Mononuclear cell (primary cell): ENCODE data around the gene ARHGAP25. TPM values are rescaled to one million over a fixed set of nuclear protein-coding genes. Genes with fewer than 3 reads are reported as not detected.

ENCODE experiments used
- H3K27me3 ChIP-seq: 2 replicates; pipeline ENCODE4 v1.6.0; 2011; ENCODE audit warnings: low read length, control low read depth; ENCODE audit not compliant: insufficient read depth
- H3K4me1 ChIP-seq: 2 replicates; pipeline ENCODE4 v1.5.1; 2011; ENCODE audit warnings: mild to moderate bottlenecking, low read length, control low read depth; ENCODE audit not compliant: insufficient read depth
- H3K4me3 ChIP-seq: 2 replicates; pipeline ENCODE4 v1.5.1; 2011; ENCODE audit warnings: mild to moderate bottlenecking, low read length, moderate library complexity
- H3K9me3 ChIP-seq: 2 replicates; pipeline ENCODE4 v1.5.1; 2011; ENCODE audit warnings: low read depth, mild to moderate bottlenecking, control low read depth, low read length
- total RNA-seq: library from RNA; depleted of rRNA; stranded (reverse); fragments of >200 nt; gene quantifications from one replicate; pipeline ENCODE4 v1.2.3, GENCODE V29; 2012

Gene ARHGAP25
- total RNA-seq, 1 donor = 28.2 TPM

DNA sequence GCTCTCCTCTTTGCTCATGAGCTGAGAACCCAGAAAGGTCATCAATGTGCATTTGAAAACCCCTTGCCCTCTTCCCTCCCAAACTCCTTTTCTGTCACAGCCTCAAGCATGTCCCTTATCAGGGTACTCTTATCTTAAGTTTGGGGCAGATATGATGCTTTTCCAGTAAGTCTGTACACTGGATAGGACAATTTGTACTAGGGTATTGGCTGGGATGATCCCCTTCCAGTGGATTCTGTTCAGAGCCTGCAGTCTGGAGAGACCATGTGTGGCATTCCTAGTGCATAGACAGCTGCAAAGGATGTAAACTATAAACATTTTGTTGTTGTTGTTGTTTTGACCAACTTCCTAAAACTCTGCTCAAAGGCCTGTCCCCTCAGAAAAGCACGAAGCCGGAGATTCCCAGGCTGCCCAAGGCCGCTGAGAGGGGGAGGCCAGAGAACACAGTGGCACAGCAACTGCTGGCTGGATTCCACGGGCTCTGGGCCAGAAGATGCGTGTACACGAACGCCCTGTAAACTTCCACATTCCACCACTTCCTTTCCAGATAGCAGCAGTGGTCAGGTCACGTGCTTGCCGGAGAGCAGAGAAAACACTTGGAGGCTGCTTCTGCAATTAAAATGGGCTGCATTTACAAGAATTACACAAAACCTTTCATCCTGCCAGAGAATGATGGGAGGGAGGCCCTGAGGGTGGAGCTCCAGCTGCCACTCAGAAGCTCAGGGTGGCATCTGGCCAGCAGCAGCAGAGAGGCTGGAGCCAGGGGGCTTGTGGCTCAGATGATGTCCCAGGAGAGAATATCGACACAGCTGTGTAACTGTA lies 94.5 kb downstream of the ARHGAP25 start:
- Histone ChIP-seq H3K27me3 (no peaks in the 10 kb centered on the region), H3K9me3 (no peaks in the 10 kb centered on the region), H3K4me3 (no peak overlapping the region), H3K4me1 (peaks cover 62% of the 10 kb centered on the region)

DNA sequence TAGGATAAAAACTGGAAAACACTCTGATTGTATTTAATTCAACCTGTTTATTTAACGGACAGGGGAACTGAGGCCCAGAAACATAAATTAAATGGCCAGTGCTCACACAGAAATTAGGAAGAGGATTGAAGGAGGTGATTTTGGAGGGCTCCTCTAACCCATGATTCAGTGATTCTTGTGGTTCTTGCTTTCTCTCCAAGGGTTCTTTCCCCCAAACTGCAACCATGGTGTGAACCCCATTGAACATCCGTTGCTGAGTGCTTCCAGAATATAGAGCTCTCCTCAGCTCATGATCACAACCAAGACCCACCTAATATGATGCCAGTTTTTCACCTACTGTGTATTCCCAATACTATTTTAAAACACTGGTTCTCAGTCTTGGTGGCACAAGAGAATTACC lies 95.1 kb downstream of the ARHGAP25 start:
- Histone ChIP-seq H3K4me3 (no peak overlapping the region), H3K4me1 (peaks cover 68% of the 10 kb centered on the region), H3K9me3 (no peaks in the 10 kb centered on the region)

DNA sequence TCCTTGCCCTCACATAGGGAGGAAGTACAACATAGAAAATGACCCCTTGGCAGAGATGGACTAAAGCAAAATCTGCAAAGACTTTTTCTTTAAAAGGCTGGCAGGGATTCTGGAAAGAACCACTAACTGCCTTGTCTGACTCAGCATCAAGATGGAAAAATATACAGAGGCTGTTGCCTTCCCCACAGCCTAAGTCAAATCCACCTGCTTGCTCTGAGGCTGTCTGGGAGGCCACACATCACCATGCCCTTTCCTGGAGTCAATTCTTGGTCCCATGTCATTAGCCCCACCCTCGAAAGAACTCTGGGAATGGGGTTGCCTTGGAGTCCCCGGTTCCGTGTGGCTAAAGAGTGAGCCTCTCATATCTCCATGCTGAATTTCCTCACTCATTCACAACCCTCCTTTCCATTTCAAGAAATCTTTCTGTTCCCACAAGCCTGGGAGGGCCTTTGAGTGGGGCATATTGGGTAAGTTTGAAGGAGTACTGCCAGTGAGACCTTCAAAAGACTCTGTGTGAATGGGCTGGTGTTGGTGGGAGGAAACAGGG lies 97.1 kb downstream of the ARHGAP25 start:
- peaks cover 88% of the 10 kb centered on the region for H3K4me1 ChIP-seq
- H3K27me3 ChIP-seq = no peaks in the 10 kb centered on the region
- H3K9me3 ChIP-seq = no peaks in the 10 kb centered on the region
- no peak overlapping the region for H3K4me3 ChIP-seq

More for the DNA sequence above, 95.1 kb downstream of the ARHGAP25 start:
- no peaks in the 10 kb centered on the region for H3K27me3 ChIP-seq

DNA sequence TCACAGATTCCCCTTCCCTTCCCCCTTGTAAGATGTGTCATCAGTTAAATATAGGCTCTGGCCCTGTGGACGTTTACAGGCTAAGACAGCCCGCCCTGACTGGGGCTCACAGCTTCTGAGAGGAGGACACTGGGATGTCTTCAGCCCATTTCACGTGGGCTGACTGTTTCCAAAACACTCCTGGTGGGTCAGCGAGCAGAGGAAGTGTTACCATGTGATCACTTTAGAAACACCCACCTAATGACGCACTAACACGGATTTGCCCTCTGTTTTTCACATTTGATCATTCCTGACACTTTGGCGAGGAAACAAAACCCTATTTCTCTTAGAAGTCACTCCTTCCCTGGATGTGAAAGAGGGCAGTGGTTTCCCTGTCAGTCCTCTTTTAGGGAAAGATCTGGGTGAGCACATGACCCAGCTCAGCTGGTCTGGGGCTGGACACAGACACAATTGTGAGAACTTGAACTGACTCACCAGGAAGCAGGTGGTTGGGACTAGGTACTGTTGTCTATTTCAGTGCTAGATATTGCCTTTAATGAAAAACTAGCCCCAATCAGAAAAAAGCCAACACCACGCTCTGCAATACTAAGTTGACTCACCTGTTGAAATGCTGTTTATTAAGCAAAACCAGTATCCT lies 97.7 kb downstream of the ARHGAP25 start:
- peaks cover 94% of the 10 kb centered on the region for H3K4me1 ChIP-seq
- no peaks in the 10 kb centered on the region for H3K27me3 ChIP-seq
- no peak overlapping the region for H3K4me3 ChIP-seq
- H3K9me3 ChIP-seq = no peaks in the 10 kb centered on the region

DNA sequence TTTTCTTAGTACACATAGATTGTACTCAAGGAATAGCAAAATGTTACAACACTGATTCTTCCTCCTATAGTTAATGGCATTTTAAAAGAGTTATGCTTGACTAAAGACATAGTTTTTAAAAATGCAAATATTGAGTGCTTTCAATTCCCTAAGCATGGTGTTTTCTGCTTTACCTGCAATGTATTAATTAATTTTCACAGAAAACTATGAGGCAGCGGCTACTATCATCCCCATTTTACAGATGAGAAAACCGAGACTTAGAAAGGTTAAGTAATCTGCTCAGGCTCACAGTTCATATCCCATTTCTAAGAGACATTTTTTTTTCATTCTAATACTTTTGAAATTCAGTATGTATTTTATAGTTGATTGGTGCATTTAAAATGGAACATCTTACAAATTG lies 98.6 kb downstream of the ARHGAP25 start:
- no peaks in the 10 kb centered on the region for H3K9me3 ChIP-seq
- peaks cover 92% of the 10 kb centered on the region for H3K4me1 ChIP-seq
- H3K27me3 ChIP-seq = no peaks in the 10 kb centered on the region
- H3K4me3 ChIP-seq = no peak overlapping the region

DNA sequence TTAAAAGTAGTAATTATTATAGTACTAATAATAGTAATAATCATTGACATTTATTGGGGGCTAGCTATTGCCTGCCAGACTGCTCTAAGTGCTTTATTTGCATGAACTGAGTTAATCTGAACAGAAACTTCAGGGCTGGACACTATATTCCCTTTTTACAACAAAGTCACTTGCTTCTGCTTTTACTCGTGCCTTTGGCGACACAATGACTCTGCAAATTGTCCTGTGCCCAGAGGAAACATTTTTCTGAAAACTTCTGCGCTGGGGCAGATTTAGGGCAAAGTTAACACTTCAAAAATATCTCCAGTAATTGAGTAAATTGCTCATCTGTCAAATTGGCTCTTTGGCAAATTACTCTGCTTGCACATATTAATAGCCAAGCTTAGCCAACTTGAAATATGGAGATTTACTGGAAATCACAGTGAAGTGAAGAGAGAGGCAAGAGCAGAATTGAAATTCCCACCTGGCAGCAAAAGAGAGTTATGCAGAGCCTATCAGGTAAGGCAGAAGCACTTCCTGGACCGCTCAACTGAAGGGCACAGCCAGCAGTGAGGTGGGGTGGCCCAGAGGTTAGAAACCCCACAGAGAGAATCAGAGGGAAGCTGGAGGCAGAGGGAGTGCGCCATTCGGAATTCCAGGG lies 100.2 kb downstream of the ARHGAP25 start:
- H3K4me3 ChIP-seq = no peak overlapping the region
- H3K9me3 ChIP-seq = no peaks in the 10 kb centered on the region
- H3K4me1 ChIP-seq = peaks cover 75% of the 10 kb centered on the region
- H3K27me3 ChIP-seq = no peaks in the 10 kb centered on the region

DNA sequence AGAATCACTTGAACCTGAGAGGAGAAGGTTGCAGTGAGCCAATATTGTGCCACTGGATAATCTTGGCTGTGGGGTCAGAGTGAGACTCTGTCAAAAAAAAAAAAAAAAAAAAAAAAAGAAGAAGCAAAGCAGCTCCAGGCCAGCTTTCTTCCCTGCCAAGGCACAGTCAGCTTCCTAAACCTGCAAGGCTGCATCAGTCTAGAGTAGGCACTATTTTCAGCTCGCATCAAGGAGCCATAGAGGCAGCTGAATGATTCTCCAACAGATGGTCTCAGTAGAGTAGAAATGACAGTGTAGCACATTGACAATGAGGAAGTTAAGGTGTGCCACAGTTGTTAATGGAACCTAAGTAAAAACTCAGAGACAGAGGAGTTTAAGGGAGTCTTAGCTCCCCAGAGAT lies 101.0 kb downstream of the ARHGAP25 start:
- H3K4me1 ChIP-seq = peaks cover 68% of the 10 kb centered on the region
- no peak overlapping the region for H3K4me3 ChIP-seq
- H3K27me3 ChIP-seq = no peaks in the 10 kb centered on the region
- H3K9me3 ChIP-seq = no peaks in the 10 kb centered on the region

DNA sequence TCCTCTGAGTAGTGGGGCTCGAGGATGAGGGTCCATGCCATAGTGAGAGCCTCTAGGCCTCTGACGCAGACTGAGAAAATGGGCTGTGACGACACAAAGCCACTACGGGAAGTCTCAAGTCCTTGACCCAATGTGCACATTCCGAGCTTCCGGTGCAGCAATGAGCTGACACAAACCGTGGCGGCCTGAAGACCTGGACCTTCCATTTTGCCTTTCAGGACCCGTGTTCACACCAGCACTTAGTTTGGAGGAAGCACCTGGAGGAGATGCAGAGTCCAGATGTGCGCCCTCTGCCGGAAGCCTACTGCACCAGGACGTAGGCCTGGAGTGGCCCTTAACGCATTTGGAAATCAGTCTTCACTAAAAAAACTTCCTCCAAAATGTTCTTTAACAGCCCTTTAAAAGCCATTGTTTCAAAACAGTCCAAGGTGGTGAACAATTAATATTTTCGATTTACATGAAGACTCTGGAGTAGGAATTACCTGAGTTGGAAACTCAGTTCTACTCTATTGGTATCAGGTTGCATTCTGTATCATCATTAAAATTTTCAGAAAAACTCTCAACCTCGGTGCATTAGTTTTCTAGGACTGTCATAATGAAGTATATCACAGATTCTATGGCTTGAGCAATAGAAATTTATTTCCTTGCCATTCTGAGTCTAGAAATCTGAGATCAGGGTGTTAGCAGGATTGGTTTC lies 102.7 kb downstream of the ARHGAP25 start:
- peaks cover 51% of the 10 kb centered on the region for H3K4me1 ChIP-seq
- H3K9me3 ChIP-seq = no peaks in the 10 kb centered on the region
- no peak overlapping the region for H3K4me3 ChIP-seq
- no peaks in the 10 kb centered on the region for H3K27me3 ChIP-seq

DNA sequence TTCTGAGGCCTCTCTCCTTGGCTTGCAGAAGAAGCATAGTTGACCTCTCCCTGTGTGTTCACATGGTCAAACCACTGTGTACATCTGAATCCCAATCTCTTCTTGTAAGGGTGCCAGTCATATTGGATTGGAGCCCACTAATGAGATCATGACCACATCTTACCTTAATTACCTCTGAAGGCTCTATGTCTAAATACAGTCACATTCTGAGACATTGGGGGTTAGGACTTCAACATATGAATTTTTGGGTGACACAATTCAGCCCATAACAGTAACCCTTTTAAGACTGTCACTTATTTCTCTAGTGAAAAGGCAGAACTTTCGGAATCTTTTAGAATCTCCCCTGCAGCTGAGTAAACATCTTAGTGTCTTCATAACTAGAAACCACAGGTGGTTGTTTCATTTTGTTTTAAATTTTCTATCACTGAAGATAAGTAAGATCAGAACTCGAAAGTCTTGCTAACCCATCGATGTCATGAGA lies 103.3 kb downstream of the ARHGAP25 start:
- H3K9me3 ChIP-seq = no peaks in the 10 kb centered on the region
- peaks cover 45% of the 10 kb centered on the region for H3K4me1 ChIP-seq
- H3K27me3 ChIP-seq = no peaks in the 10 kb centered on the region
- H3K4me3 ChIP-seq = no peak overlapping the region

DNA sequence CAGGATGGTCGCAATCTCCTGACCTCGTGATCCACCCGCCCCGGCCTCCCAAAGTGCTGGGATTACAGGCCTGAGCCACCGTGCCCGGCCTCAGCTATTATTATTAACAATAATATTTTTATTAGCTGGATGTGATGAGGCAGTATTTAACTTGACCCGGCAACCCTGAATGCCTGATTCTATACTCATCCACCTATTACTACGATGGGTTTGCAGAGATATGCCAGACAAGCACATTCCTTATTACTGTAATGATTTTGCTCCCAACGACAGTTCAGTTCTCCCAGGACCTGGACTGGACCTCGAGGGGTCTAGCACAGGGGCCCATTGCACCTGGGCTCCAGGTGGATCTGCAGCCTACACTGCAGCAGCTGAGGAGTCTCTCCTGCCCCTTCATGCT lies 104.0 kb downstream of the ARHGAP25 start:
- Histone ChIP-seq H3K9me3 (no peaks in the 10 kb centered on the region), H3K4me1 (peaks cover 39% of the 10 kb centered on the region), H3K27me3 (no peaks in the 10 kb centered on the region), H3K4me3 (no peak overlapping the region)

DNA sequence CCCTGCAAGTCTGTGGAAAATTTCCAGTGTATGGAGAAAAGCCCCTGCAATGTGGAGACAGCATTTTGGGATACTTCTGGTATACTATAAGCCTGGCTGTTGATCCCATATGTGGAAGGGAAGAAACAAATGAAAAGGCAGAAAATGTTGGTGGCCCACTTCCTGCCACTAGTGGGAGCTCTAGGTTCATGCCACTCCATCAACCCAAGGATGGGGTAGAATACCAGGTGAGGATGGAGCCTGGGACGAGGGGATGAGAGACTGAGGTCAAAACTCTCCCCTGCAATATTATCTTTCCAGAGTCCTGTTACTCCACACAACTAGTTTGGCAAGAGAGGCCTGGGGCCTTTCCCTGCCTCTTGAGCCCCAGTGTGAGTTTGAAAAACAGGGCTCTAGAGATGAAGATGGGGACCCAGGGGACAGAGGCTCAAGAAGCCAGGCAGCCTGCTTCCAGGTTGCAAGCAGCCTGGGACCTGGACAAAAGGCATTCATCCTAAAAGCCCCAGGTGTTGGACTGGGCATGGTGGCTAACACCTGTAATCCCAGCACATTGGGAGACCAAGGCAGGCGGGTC lies 104.7 kb downstream of the ARHGAP25 start:
- H3K9me3 ChIP-seq = no peaks in the 10 kb centered on the region
- H3K4me1 ChIP-seq = peaks cover 34% of the 10 kb centered on the region
- H3K4me3 ChIP-seq = no peak overlapping the region
- H3K27me3 ChIP-seq = no peaks in the 10 kb centered on the region

DNA sequence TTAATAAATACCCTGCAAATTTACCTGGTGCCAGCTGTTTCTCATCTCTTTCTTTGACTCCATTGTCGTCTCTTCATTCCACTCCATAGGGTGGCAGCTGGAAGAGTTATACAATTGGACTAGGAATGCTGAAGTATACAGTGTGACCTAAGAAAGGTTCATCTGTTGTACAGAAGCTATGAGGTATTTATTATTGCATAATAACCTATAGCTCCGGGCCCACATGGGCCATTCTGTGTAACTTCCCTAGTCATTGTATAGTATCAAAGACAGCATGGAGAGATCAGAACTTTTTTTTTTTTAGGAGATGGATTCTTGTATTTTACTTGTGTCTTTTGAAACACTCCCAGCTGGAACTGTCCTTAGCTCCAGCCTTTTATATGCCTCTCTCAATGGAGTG lies 110.4 kb downstream of the ARHGAP25 start:
- Histone ChIP-seq H3K9me3 (no peaks in the 10 kb centered on the region), H3K4me1 (no peaks in the 10 kb centered on the region), H3K4me3 (no peak overlapping the region), H3K27me3 (no peaks in the 10 kb centered on the region)

DNA sequence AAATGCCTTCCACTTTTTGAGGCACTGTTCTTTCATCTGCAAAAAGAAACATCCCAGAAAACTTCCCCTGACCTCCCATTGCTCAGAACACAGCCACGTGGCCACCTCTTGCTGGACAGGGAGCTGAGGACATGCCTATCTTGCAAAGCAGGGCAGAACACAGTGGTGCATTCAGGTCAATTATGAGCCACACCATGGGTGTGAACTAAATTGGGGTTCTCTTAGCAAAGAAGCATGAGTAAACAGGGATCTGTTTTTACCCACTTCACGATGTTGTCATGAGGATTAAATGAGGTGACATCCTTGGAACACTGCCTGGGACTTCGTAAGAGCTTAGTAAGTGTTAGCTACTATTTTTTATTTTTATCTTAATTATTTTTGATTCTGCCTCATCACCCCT lies 111.5 kb downstream of the ARHGAP25 start:
- Histone ChIP-seq H3K4me3 (no peak overlapping the region), H3K27me3 (no peaks in the 10 kb centered on the region), H3K4me1 (no peaks in the 10 kb centered on the region), H3K9me3 (no peaks in the 10 kb centered on the region)

DNA sequence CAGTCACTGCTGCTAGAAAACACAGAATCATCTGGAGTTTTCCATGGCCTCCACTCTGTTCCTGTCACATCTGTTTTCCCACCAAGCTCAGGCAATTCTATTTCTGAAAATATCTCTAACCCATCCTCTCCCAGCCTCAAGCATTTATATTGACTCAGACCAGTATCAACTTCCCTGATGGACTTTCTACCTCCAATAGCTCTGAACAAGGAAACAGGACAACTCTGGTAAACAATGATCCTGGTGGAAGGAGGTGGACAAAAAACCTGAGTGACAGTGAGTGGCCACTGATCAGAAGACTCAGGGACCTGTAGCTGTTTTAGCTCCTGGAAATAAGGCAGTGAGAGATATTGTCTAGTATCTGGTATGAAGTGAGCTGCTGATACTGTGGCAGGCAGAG lies 113.1 kb downstream of the ARHGAP25 start:
- no peaks in the 10 kb centered on the region for H3K4me1 ChIP-seq
- no peaks in the 10 kb centered on the region for H3K27me3 ChIP-seq
- H3K4me3 ChIP-seq = no peak overlapping the region
- H3K9me3 ChIP-seq = no peaks in the 10 kb centered on the region
